WTC11 (cell line): Measurements from ENCODE around the gene PHACTR2. TPM values are rescaled to one million over a fixed set of nuclear protein-coding genes. Genes with fewer than 3 reads are reported as not detected.
"Not testable (repeated sequence)": the region's sequence is repeated elsewhere in the genome, so short reads cannot be mapped to it uniquely, and the experiment has no call there.

ENCODE experiments used
- ATAC-seq: fragments of 200-7000 bp; cut with Tn5 transposase; 2 replicates; pipeline ENCODE4 v1.10.0; 2021; ENCODE audit warnings: mild to moderate bottlenecking, moderate library complexity
- CTCF ChIA-PET: fragments of 300-600 bp; sonication (Branson Sonifier 250); formaldehyde crosslinking; loops from one replicate; lab custom pipeline; 2021; ENCODE audit warnings: antibody characterized with exemption; lab: Charles Lee
- POLR2A ChIA-PET: fragments of 350-600 bp; sonication (Branson Sonifier 250); formaldehyde crosslinking; loops from one replicate; lab custom pipeline; 2021; ENCODE audit warnings: antibody characterized with exemption; lab: Charles Lee
- DNase-seq: peaks from one replicate; pipeline ENCODE4 v3.0.0; 2021; ENCODE audit warnings: low spot score
- H3K27ac Mint-ChIP-seq: 2 replicates; pipeline ENCODE4 v1.8.0; 2021; ENCODE audit warnings: mixed read lengths
- H3K27me3 Mint-ChIP-seq: 2 replicates; pipeline ENCODE4 v1.8.0; 2021; ENCODE audit warnings: low read depth, mild to moderate bottlenecking, moderate library complexity, mixed read lengths
- H3K36me3 Mint-ChIP-seq: 2 replicates; pipeline ENCODE4 v1.8.0; 2021; ENCODE audit warnings: mixed read lengths
- H3K4me1 Mint-ChIP-seq: 2 replicates; pipeline ENCODE4 v1.8.0; 2022; ENCODE audit warnings: mixed read lengths
- H3K4me3 Mint-ChIP-seq: 2 replicates; pipeline ENCODE4 v1.8.0; 2021; ENCODE audit warnings: mild to moderate bottlenecking, moderate library complexity, mixed read lengths
- H3K9me3 Mint-ChIP-seq: 2 replicates; pipeline ENCODE4 v1.8.0; 2021; ENCODE audit warnings: mixed read lengths
- CDX4 ChIP-seq: fragments of 250-450 bp; sonication (Bioruptor Pico); IDR thresholded peaks from 2 replicates; pipeline ENCODE4 v1.9.0; 2021; ENCODE audit warnings: moderate library complexity, mild to moderate bottlenecking, inconsistent platforms, borderline replicate concordance
- ESRRA ChIP-seq: sonication (generic); formaldehyde crosslinking; IDR thresholded peaks from 2 replicates; pipeline ENCODE4 v1.8.1; 2022; ENCODE audit warnings: mild to moderate bottlenecking, missing genetic modification reagents, borderline replicate concordance
- FOXK1 ChIP-seq: sonication (generic); formaldehyde crosslinking; IDR thresholded peaks from 2 replicates; pipeline ENCODE4 v1.8.0; 2022; ENCODE audit warnings: mild to moderate bottlenecking, moderate library complexity, missing genetic modification reagents
- GABPB1 ChIP-seq: sonication (generic); formaldehyde crosslinking; IDR thresholded peaks from 2 replicates; pipeline ENCODE4 v1.8.1; 2023; ENCODE audit warnings: mild to moderate bottlenecking, missing genetic modification reagents
- SMAD4 ChIP-seq: sonication (generic); formaldehyde crosslinking; IDR thresholded peaks from 2 replicates; pipeline ENCODE4 v1.8.0; 2022; ENCODE audit warnings: mild to moderate bottlenecking, missing genetic modification reagents
- TEAD1 ChIP-seq: sonication (generic); formaldehyde crosslinking; IDR thresholded peaks from 2 replicates; pipeline ENCODE4 v1.8.0; 2022; ENCODE audit warnings: mild to moderate bottlenecking, missing genetic modification reagents
- TP53 ChIP-seq: sonication (generic); formaldehyde crosslinking; IDR thresholded peaks from 2 replicates; pipeline ENCODE4 v1.8.1; 2023; ENCODE audit warnings: mild to moderate bottlenecking, missing genetic modification reagents
- USF2 ChIP-seq: sonication (generic); formaldehyde crosslinking; IDR thresholded peaks from 2 replicates; pipeline ENCODE4 v1.8.1; 2023; ENCODE audit warnings: mild to moderate bottlenecking, missing genetic modification reagents, moderate library complexity
- total RNA-seq: library from RNA; stranded (reverse); gene quantifications from 3 replicates; pipeline ENCODE4 v1.2.3, GENCODE V29; 2021
- TF ChIP-seq, protein P1 (sequence below): sonication (generic); formaldehyde crosslinking; IDR thresholded peaks from 2 replicates; pipeline ENCODE4 v1.8.1; 2022; ENCODE audit warnings: mild to moderate bottlenecking, missing genetic modification reagents, moderate library complexity, borderline replicate concordance
- TF ChIP-seq, protein P2 (sequence below): fragments of 200-600 bp; IDR thresholded peaks from 2 replicates; pipeline ENCODE4 v1.8.0; 2022; ENCODE audit warnings: antibody characterized with exemption

The PHACTR2 gene
- total RNA-seq, 1 experiment from 2014 or later, result 90.5 TPM

DNA sequence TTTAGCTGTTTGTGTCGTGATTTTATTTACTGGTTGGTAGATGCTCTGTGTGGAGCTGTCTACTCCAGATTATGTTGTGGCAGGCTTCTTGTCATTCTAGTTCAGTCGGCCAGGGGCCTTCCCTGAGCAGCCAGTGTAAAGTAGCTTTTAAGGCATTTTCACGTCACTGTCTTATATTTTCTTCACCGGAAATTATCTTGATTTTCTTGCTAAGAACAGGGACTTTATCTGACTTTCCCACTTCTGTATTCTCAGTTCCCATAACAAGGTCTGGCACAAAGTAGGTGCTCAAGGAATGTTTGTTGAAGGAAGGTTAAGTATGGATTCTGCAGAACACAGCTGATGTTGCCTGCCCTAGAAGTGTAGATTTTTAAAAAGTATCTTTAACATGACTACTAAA is 166.2 kb downstream of the PHACTR2 start:
- Mint-ChIP-seq H3K4me1 (peaks cover 14% of the 10 kb centered on the region), H3K4me3 (peak overlapping the region; percentile 98), H3K36me3 (peaks cover 47% of the 10 kb centered on the region), H3K9me3 (peaks cover 6% of the 10 kb centered on the region), H3K27me3 (no peaks in the 10 kb centered on the region), H3K27ac (peak overlapping the region; percentile 97)
- ATAC-seq (no peak), DNase-seq (no peak)
- ChIA-PET POLR2A (interaction anchor here (0.6 to 1.7 kb wide), 4 partner anchors 40 to 333 kb away, joined by 3 to 5 read pairs (median 4); partner anchors contain the start of genes FUCA2 and PHACTR2), CTCF (interaction anchor here (1.4 to 2.9 kb wide), 4 partner anchors 96 to 330 kb away, joined by 3 to 26 read pairs (median 6); no protein-coding TSS in a partner anchor)
- TF ChIP-seq TP53 (CRISPR knock-in tag) (no peak), TEAD1 (CRISPR knock-in tag) (no peak), CDX4 (CRISPR knock-in tag) (no peak), USF2 (no peak), ESRRA (CRISPR knock-in tag) (no peak), FOXK1 (CRISPR knock-in tag) (no peak)
- TF ChIP-seq, protein P1, sequence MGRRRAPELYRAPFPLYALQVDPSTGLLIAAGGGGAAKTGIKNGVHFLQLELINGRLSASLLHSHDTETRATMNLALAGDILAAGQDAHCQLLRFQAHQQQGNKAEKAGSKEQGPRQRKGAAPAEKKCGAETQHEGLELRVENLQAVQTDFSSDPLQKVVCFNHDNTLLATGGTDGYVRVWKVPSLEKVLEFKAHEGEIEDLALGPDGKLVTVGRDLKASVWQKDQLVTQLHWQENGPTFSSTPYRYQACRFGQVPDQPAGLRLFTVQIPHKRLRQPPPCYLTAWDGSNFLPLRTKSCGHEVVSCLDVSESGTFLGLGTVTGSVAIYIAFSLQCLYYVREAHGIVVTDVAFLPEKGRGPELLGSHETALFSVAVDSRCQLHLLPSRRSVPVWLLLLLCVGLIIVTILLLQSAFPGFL (CRISPR knock-in tag), result no peak

- H3K4me3 Mint-ChIP-seq, result no peak overlapping the region
- no peak for ATAC-seq
- no peak overlapping the region for H3K27ac Mint-ChIP-seq
- ChIA-PET POLR2A (no interaction called here), CTCF (no interaction called here)
- peaks cover 57% of the 10 kb centered on the region for H3K36me3 Mint-ChIP-seq
- H3K27me3 Mint-ChIP-seq, result no peaks in the 10 kb centered on the region
- H3K4me1 Mint-ChIP-seq, result peaks cover 14% of the 10 kb centered on the region
- DNase-seq, result no peak
- H3K9me3 Mint-ChIP-seq, result peaks cover 6% of the 10 kb centered on the region
- TF ChIP-seq GABPB1 (CRISPR knock-in tag) (no peak), SMAD4 (no peak)
- TF ChIP-seq, protein P2, sequence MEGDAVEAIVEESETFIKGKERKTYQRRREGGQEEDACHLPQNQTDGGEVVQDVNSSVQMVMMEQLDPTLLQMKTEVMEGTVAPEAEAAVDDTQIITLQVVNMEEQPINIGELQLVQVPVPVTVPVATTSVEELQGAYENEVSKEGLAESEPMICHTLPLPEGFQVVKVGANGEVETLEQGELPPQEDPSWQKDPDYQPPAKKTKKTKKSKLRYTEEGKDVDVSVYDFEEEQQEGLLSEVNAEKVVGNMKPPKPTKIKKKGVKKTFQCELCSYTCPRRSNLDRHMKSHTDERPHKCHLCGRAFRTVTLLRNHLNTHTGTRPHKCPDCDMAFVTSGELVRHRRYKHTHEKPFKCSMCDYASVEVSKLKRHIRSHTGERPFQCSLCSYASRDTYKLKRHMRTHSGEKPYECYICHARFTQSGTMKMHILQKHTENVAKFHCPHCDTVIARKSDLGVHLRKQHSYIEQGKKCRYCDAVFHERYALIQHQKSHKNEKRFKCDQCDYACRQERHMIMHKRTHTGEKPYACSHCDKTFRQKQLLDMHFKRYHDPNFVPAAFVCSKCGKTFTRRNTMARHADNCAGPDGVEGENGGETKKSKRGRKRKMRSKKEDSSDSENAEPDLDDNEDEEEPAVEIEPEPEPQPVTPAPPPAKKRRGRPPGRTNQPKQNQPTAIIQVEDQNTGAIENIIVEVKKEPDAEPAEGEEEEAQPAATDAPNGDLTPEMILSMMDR, result no peak
These were observed 167.3 kb downstream of the PHACTR2 start for GRCh38 chr6:143845033-143845432.

DNA sequence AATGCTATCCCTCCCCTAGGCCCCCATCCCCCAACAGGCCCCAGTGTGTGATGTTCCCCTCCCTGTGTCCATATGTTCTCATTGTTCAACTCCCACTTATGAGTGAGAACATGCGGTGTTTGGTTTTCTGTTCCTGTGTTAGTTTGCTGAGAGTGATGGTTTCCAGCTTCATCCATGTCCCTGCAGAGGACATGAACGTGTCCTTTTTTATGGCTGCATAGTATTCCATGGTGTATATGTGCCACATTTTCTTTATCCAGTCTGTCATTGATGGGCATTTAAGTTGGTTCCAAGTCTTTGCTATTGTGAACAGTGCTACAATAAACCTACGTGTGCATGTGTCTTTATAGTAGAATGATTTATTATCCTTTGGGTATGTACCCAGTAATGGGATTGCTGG is 173.9 kb downstream of the PHACTR2 start:
- H3K27ac Mint-ChIP-seq, POLR2A ChIA-PET, DNase-seq, H3K27me3 Mint-ChIP-seq, H3K4me1 Mint-ChIP-seq, ATAC-seq, CTCF ChIA-PET, H3K4me3 Mint-ChIP-seq: not testable (repeated sequence)
- peaks cover 14% of the 10 kb centered on the region for H3K9me3 Mint-ChIP-seq
- peaks cover 96% of the 10 kb centered on the region for H3K36me3 Mint-ChIP-seq

DNA sequence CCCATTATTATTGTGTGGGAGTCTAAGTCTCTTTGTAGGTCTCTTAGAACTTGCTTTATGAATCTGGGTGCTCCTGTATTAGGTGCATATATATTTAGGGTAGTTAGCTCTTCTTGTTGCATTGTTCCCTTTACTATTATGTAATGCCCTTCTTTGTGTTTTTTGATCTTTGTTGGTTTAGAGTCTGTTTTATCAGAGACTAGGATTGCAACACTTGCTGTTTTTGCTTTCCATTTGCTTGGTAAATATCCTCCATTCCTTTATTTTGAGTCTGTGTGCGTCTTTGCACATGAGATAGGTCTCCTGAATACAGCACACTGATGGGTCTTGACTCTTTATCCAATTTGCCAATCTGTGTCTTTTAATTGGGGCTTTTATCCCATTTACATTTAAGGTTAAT is 177.3 kb downstream of the PHACTR2 start:
- H3K27me3 Mint-ChIP-seq, POLR2A ChIA-PET, CTCF ChIA-PET, H3K4me1 Mint-ChIP-seq, DNase-seq, H3K4me3 Mint-ChIP-seq, ATAC-seq: not testable (repeated sequence)
- H3K27ac Mint-ChIP-seq, result peak overlapping the region; percentile 1; the same call in 1 of the 2 replicates
- peaks cover 96% of the 10 kb centered on the region for H3K36me3 Mint-ChIP-seq
- TF ChIP-seq GABPB1 (CRISPR knock-in tag), result peak; percentile 20; the same call in 1 of the 2 replicates
- peaks cover 14% of the 10 kb centered on the region for H3K9me3 Mint-ChIP-seq

DNA sequence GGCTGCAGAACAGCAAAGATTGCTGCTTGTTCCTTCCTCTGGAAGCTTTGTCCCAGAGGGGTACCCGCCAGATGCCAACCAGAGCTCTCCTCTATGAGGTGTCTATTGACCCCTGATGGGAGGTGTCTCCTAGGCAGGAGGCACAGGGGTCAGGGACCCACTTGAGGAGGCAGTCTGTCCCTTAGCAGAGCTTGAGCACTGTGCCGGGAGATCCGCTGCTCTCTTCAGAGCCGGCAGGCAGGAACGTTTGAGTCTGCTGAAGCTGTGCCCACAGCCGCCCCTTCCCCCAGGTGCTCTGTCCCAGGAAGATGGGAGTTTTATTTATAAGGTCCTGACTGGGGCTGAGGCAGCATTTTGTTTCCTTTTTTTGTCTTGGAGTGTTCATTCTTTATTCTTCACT is 179.0 kb downstream of the PHACTR2 start:
- H3K36me3 Mint-ChIP-seq, result peaks cover 91% of the 10 kb centered on the region
- H3K27me3 Mint-ChIP-seq, ATAC-seq, H3K4me3 Mint-ChIP-seq, H3K4me1 Mint-ChIP-seq, H3K9me3 Mint-ChIP-seq, H3K27ac Mint-ChIP-seq, DNase-seq, CTCF ChIA-PET, POLR2A ChIA-PET: not testable (repeated sequence)
